Ammon's horn (tissue), 1 donor: ENCODE results near the gene MTMR8.
"Not testable (repeated sequence)": the region's sequence is repeated elsewhere in the genome, so short reads cannot be mapped to it uniquely, and the experiment has no call there.

Experiments
- DNase-seq: peaks from one replicate; pipeline ENCODE4 v3.0.0-alpha.2; 2016; ENCODE audit warnings: low spot score

Gene MTMR8

DNA sequence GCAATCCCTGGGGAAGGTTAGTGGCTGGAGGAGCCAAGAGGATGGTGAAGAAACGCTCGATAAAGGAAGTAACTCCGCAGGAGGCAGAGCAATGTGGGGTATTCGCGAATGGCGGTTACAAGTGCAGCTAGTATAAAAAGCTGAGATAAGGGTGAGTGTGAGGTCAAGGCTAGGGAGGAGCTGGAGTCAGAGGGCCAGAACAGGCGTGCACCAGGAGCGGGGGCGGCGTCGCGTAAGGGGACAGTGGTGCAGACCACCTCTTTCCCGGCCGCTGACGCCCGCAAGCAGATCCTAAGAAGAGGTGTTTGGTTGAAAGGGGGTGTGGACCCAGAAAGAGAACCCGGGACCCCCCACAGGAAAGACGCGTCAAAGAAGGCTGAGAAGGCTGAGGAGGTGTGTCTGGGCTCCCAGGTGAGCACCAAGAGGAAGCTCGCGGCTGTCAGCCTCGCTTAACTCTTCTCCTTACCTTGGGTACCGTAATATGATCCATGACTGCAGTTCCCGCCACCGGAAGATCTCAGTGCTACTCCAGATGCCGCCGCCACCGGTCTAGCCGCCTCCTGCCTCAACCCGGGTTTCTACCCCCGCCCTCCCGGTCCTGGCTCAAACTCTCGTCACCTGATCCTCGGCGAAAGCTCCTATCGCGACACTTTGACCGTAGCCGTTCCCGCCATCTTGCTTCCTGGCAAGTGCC, at the start of gene MTMR8:
Gene MTMR8 (minus strand): TSS at position 579 of the 694 bp plus-strand sequence. CDS start 89 bp downstream, at position 490.
- DNase-seq = peak; percentile 70

DNA sequence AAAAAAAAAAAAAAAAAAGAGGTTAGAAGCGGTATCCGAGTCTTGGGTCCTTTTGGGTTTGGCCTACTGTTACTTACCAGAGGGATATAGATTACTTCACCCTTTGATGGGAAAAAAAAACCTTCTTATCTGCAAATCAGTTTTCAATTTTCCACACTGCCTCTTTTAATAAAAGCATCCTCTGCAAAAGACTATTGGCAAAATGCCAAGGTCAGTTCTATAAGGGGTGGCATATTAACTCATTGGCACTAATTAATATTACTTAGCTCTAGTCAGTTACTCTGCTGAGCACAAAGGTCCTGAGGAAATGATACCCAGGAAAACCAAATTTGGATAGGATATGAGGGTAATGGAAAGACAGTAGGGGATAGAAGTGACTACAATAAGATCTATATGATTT, 44.3 kb upstream of the MTMR8 start:
- no peak for DNase-seq

DNA sequence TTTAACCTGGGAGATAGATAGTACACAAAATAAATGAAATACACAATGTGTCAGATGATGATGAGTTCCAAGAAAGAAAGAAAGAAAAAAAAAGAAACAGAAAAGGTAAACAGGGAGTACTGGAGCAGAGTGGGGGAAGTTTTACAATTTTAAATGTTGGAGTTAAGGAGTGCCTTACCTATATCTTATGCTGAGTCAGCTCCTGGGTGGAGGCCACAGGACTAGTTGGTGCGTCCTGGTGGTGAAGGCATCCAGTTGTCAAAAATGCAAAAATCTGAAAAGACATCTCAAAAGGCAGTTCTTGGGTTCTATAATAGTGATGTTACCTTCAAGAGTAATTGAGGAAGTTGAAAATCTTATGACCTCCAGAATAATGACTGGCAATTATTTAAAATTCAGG, 42.4 kb upstream of the MTMR8 start:
- DNase-seq = no peak

DNA sequence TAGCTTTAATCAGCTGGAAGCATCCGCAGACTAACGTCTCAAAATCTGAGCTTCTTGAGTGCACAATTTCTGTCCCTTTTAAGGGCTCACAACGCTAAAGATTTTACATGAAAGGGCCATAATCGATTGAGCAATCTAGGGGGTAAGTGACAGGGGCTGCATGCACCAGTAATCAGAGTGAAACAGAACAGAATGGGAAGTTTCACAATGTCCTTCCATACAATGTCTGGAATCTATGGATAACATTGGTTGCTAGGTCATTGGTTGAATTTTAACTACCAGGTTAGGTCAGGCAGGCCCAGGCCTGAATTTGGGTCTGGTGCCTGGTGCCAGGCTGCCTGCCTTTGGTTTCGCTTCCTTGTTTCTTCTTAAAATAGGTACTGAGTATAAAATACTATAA, 42.0 kb upstream of the MTMR8 start:
- no peak for DNase-seq

DNA sequence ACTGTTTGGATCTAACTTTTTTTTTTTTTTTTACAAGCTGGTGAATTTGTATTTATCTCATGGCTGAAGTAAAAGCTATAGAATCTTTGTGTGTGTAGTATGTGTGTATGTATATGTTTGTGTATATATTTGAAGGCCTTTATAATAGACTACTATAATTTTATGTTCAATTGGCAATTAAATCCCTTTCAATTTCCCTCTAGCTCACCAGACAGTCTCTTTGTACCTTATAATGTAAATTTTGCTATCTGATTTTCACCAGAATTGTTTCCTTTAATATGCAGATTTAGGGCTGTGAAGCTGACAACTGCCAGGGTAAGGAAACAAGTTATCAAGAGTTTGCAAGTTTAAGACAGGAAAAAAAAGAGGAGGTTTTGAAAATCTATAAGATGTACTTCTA, 33.1 kb upstream of the MTMR8 start:
- no peak for DNase-seq

DNA sequence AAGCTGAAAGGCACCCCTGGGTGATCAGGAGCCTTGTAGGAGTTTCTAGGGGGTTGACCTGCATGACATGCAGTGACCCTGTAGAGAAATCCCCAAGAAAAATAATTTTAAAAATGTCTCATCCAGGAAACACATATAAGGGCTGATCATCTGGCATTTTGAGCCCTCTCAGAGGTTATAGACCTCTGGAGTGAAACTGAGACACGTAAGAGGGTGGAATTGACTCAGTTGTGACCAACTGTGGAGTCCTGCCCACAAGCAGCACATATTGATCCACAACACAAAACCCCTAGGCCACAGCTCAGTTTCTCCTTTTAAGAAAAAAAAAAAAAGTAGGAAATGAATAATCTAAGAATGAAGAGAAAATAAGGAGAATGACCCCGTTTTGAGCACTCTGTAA, 32.5 kb upstream of the MTMR8 start:
- no peak for DNase-seq

DNA sequence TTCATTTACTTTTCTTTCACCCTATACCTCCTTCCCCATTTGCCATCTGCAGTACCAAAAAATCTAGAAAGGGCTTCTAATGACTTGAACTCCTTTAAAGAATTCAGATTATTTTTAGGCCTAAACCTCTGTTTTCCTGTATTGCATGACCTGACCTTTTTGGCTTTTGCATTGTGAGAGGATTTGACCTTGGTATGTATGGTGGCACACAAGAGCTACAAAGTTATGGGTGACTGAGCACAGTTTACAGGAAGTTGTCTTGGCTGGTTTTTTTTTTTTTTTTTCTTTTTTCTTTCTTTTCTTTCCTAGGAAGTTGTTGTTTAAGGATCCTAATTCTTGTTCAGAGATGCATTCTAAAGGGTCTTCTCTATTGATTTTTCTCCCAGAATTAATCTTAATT, 32.0 kb upstream of the MTMR8 start:
- DNase-seq = no peak

DNA sequence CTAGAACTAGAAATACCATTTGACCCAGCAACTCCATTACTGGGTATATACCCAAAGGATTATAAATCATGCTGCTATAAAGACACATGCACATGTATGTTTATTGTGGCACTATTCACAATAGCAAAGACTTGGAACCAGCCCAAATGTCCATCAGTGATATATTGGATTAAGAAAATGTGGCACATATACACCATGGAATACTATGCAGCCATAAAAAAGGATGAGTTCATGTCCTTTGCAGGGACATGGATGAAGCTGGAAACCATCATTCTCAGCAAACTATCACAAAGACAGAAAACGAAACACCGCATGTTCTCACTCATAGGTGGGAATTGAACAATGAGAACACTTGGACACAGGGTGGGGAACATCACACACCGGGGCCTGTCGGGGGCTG, 14.5 kb upstream of the MTMR8 start:
- DNase-seq = not testable (repeated sequence)

DNA sequence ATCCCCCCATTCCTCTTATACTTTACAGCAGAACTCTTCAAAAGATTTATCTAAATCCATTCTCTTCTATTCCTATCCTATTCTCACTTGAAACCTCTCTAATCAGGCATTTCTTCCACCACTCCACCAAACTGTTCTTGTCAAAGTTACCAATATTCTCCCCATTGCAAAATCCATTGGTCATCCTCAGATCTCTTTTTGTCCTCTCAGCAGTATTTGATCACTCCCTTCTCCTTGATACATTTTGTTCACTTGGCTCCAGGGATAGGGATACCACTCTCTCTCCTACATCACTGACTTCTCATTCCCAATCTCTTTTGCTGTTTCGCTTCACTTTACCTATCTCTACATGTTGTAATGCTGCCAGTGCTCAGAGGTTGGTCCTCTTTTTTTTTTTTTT, 2.8 kb upstream of the MTMR8 start:
- no peak for DNase-seq

DNA sequence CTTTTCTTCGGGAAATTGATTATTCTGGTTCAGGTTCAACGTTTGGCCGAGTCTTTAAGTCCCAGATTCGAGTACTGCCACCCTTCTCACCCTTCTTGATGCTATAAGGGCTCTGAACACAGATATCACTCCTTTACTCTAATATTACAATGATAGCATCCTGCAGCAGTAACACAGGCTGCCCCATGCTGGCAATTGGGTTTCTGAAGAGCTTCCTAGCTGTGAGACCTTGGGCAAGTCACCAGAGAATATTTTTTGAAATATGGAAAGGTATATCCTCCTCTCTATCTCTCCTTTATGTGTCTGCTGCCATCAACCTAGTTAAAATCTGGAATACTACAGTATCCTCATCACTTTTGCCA, 297 bp upstream of the MTMR8 start:
- DNase-seq = no peak

DNA sequence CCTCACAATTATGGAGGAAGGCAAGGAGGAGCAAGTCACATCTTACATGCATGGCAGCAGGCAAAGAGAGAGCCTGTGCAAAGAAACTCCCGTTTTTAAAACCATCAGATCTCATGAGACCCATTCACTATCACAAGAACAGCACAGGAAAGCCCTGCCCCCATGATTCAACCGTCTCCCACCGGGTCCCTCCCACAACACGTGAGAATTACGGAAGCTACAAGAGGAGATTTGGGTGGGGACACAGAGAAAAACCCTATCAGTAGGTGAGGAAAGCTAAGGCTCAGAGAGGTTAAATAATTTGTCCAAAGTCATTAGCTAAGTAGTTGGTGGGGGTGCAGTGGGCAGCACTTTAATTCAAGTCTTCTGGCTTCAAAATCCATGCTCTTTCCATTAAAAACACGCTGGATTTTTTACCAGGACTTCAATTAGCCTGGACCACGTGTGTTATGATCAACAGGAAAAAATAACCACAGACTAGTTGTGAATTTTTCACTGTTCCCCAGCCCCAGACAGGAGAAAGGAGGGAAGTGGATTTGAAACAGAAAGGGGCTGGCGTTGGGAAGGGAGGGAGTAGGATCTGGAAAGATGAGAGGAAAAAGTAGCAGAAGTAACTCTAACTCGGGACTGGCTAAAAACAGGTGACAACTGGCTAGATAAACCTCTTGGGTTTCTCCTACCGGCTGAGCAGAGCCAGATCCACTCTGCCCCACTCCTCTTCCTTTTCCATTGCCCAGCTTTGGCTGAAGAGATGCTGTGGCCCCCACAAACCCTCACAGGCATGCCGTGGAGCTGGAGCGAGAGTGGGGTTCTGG, 986 bp downstream of the MTMR8 start:
- no peak for DNase-seq

DNA sequence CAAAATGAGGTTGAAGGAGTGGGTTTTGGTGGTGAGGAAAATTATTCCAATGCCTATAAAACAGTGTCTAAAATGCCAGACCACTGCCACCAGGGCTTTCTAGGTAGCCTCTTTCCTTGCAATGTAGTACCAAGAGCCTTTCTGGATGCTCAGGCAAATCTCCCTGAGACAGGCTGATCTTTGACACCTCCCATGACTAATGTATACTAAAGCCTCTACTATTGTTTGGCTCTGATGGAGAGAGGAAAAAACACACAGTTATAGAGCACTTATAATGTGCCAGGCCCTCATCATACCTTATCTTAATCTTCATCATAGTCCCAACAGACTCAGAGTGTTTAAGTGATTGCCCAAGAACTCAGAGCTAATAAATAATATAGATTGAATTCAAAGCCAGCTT, 5.8 kb downstream of the MTMR8 start:
- DNase-seq = no peak

DNA sequence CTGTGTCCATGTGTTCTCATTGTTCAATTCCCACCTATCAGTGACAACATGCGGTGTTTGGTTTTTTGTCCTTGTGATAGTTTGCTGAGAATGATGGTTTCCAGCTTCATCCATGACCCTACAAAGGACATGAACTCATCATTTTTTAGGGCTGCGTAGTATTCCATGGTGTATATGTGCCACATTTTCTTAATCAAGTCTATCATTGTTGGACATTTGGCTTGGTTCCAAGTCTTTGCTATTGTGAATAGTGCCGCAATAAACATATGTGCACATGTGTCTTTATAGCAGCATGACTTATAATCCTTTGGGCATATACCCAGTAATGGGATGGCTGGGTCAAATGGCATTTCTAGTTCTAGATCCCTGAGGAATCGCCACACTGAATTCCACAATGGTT, 14.5 kb downstream of the MTMR8 start:
- DNase-seq = not testable (repeated sequence)

DNA sequence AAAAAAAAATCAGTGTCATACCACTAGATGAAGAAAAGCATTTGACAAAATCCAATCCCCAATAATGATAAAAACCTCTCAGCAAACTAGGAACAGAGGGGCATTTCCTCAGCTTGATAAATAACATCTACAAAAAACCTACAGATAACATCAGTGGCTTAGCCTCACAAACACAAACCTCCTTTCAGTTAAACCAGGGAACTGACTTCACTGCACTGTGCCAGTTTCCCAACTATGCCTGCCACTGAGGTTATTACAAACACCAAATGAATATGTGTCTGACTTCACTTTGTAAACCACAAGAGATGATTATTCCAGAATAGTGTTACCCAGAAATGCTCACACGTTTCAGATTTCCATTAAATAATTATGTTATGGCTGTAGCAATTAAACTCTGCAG, 15.3 kb downstream of the MTMR8 start:
- DNase-seq = no peak

DNA sequence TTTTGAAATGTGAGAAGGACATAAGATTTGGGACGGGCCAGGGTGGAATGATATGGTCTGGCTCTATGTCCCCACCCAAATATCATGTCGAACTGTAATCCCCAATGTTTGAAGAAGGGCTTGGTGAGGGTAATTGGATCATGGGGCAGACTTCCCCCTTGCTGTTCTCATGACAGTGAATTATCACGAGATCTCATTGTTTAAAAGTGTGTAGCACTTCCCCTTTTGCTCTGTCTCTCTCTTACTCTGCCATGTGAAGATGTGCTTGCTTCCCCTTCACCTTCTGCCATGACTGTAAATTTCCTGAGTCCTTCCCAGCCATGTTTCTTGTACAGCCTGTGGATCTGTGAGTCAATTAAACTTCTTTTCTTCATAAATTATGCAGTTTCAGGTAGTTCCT, 17.5 kb downstream of the MTMR8 start:
- no peak for DNase-seq

DNA sequence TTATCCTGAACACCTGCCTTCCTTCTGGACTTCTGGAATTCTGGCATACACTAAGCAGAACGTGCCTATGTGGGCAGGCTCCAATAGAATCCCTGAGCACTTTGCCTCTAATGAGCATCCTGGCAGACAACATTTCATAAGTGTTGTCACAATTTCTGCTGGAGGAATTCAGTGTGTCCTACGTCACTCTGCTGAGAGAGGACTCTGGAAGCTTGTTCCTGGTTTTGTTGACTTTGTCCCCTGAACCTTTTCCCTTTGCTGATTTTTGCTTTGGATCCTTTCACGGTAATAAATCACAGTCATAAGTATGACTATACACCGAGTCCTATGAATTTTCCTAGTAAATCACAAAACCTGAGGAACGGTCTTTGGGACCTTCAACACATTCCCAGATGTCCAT, 43.2 kb downstream of the MTMR8 start:
- DNase-seq = no peak

DNA sequence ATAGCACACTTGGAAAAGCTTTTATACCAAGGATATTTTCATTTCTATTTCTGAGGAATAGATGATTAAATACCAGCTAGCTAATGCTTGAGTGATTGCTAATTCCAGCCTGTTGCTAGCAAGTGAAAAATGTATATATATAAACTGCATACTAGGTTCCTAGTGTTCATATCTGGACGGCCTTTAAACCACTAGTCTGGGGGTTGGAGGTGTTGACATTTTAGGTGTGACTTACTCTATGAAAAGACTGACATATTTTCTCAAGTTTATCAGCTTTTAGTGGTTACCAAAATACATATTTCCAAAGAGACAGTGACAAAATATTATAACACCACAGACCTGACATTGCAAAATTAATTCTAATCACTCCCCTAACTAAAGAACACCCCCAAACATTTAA, 44.7 kb downstream of the MTMR8 start:
- no peak for DNase-seq

DNA sequence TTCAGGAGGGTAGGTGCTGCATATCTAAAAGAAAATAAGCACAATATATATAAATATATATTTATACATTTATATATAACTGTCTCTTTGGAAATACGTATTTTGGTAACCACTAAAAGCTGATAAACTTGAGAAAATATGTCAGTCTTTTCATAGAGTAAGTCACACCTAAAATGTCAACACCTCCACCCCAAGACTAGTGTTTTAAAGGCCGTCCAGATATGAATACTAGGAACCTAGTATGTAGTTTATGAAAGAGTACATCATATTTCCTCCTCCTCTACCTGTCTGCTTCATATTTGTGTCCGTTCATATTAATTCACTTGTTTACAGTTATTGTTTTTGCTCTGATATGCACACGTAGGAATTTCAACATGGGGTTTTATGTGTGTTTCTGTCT, 45.2 kb downstream of the MTMR8 start:
- DNase-seq = no peak

DNA sequence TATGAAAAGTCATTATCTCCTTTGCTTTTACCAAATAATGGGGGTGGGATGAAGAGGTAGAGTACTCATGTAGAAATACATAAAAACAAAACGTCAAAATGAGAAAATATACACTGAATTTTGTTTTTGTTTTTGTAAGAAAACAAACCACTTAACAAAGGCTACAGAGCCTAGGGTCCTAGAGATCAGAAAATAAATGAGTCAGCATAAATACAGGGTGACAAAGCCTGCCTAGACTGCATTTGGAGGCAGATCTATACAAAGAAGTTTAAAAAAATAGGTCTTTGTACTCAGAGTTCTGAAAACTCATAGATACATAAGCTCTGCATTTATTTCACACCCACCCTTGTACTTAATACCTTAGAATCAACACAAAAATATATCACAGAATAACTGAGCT, 52.4 kb downstream of the MTMR8 start:
- DNase-seq = no peak

DNA sequence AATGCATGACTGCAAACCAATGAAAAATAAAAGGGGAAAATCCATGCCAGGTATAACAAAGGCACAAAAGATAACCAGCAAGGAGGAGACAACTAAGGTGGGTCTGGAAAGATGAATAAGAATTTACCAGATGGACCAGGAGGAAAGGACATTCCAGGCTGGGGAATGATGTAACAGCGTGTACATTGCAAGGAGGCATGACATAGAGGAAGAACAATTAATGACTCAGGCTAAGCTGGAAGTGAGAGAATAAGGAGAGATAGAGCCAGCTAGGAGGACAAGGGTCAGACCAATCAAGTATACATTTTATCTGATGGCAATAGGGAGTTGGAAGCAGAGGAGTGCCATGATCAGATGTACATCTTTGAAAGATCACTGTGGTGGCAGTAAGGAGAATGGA, 57.0 kb downstream of the MTMR8 start:
- no peak for DNase-seq

DNA sequence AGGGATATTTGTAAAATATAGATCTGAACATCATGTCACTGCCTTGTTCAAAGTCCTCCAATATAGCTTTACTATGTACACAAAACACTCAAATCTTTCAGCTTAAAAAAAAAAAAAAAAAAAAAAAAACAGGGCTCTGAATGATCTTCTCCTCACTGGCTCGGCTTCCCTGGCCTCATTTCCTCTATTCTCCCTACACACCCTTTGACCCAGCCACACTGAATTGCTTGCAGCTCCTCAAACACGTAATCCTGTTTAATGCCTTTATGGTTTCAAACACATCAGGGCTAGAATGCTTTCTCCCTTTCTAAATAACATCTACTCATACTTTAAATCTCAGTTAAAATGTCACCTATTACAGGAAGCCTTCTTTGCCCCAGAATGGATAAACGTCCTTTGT, 60.8 kb downstream of the MTMR8 start:
- no peak for DNase-seq

DNA sequence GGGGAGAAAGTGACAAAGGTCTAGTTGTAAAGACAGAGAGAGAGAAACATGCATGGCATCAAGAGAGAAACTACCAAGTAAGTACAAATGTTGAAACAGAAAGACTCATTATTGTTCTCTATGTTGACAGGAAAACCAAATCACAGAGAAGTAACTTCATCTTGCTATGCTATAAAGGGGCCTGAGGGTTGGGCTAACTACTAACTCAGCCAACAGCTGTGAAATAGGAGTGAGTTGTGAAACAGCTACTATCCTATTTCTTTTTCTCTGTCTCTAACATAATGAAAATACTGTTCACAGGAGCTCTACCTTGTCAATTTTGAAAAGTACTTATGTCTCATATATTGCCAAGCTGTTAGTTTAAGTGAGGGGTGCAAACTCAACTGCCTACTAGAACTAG, 65.0 kb downstream of the MTMR8 start:
- DNase-seq = no peak

DNA sequence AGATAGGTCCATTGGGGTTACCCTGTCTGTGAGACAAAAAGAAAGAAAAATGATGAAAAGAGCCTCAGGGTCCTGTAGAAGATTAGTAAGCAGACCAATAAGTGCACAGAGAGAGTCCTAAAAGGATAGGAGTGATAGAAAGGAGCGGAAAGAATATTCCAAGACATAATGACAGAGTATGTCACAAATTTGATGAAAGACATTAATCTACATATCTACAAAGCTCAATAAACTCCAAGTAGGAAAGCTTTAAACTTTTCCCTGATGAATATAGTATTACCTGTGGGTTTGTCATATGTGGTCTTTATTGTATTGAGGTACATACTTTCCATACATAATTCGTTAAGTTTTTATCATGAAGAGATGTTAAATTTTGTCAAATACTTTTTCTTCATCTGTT, 73.7 kb downstream of the MTMR8 start:
- no peak for DNase-seq

DNA sequence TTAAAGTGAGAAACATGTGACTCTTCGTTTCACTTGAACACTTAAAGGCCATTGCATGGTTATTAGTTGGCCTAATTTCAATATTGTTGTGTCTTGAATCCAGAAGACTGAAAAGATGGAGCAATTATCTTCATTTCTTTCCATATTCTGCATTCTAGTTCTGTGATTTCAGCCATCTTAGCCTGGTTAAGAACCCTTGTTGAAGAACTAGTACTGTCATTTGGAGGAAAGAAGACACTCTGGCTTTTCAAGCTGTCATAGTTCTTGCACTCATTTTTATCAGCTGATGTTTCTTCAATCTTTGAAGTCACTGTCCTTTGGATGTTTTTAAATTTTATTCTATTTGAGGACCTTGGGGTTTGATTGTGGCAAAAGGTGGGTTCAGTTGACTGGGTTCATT, 81.6 kb downstream of the MTMR8 start:
- DNase-seq = no peak
